Nephron (organoid): Measurements from ENCODE around the gene PLB1.
A peak's percentile ranks its signal among the peaks of the same experiment; 100 is the strongest.

ENCODE experiments used
- H3K27ac Mint-ChIP-seq, 3 experiments: 2 replicates each; pipeline ENCODE4 v1.8.0; 2020; ENCODE audit warnings: mixed read lengths in 3 of 3, mild to moderate bottlenecking in 2 of 3, moderate library complexity in 1 of 3
- H3K27me3 Mint-ChIP-seq: 2 replicates; pipeline ENCODE4 v1.8.0; 2021; ENCODE audit warnings: low read depth, mild to moderate bottlenecking, moderate library complexity, mixed read lengths
- H3K36me3 Mint-ChIP-seq: 2 replicates; pipeline ENCODE4 v1.8.0; 2020; ENCODE audit warnings: low read depth, mixed read lengths
- H3K4me1 Mint-ChIP-seq: 2 replicates; pipeline ENCODE4 v1.8.0; 2020; ENCODE audit warnings: mixed read lengths
- H3K4me3 Mint-ChIP-seq, 3 experiments: 2 replicates each; pipeline ENCODE4 v1.8.0; 2020; ENCODE audit warnings: mild to moderate bottlenecking in 3 of 3, mixed read lengths in 3 of 3, moderate library complexity in 2 of 3
- H3K9me3 Mint-ChIP-seq: 2 replicates; pipeline ENCODE4 v1.8.0; 2020; ENCODE audit warnings: mixed read lengths
- TF ChIP-seq, protein P1 (sequence below), 3 experiments: fragments of 200-600 bp; sonication (generic); IDR thresholded peaks; one replicate each; pipeline ENCODE4 v1.5.0; 2021; ENCODE audit warnings: antibody characterized with exemption in 3 of 3; ENCODE audit not compliant: unreplicated experiment in 3 of 3

The PLB1 gene

DNA sequence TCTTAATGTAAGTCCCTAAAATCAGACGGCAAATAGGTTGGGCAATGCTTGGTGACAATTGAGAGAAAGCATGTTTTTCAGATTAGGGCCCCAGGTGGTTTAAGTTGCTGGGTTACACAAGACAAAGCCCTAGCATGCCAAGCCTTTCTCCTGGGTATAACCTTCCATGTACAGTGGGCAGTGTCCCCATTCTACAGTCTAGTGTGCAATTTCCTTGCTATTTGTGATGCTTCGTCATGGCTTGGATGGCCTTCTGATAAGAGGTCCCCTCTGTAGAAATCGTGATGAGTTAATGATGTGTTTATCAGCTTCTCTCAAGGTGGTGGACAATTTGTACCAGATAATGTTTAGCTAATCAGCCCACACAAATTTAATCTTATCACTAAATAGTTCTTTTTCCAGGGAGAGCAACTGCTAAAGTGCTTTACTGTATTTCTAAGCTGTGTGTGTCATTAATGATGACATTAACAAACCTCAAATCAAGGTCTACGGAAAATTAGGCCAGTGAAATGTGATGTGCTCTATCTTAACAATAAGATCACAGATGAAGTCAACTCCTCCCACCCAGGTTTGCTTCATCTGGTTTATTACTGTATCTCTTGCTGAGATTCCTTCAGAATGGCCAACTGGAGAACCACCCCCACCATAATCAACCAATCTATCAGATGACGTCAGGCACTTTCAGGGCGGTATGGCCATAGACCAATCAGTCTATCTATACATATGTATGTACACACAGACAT lies 61.7 kb downstream of the PLB1 start:
- Mint-ChIP-seq H3K4me3 (no peak overlapping the region), H3K27me3 (no peaks in the 10 kb centered on the region), H3K4me1 (no peaks in the 10 kb centered on the region), H3K27ac (no peak overlapping the region), H3K9me3 (no peaks in the 10 kb centered on the region), H3K36me3 (no peaks in the 10 kb centered on the region)
- TF ChIP-seq, protein P1, sequence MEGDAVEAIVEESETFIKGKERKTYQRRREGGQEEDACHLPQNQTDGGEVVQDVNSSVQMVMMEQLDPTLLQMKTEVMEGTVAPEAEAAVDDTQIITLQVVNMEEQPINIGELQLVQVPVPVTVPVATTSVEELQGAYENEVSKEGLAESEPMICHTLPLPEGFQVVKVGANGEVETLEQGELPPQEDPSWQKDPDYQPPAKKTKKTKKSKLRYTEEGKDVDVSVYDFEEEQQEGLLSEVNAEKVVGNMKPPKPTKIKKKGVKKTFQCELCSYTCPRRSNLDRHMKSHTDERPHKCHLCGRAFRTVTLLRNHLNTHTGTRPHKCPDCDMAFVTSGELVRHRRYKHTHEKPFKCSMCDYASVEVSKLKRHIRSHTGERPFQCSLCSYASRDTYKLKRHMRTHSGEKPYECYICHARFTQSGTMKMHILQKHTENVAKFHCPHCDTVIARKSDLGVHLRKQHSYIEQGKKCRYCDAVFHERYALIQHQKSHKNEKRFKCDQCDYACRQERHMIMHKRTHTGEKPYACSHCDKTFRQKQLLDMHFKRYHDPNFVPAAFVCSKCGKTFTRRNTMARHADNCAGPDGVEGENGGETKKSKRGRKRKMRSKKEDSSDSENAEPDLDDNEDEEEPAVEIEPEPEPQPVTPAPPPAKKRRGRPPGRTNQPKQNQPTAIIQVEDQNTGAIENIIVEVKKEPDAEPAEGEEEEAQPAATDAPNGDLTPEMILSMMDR (IDR thresholded peaks at IDR 0.05; ENCODE audit: unreplicated experiment in 3 of 3), result no peak

DNA sequence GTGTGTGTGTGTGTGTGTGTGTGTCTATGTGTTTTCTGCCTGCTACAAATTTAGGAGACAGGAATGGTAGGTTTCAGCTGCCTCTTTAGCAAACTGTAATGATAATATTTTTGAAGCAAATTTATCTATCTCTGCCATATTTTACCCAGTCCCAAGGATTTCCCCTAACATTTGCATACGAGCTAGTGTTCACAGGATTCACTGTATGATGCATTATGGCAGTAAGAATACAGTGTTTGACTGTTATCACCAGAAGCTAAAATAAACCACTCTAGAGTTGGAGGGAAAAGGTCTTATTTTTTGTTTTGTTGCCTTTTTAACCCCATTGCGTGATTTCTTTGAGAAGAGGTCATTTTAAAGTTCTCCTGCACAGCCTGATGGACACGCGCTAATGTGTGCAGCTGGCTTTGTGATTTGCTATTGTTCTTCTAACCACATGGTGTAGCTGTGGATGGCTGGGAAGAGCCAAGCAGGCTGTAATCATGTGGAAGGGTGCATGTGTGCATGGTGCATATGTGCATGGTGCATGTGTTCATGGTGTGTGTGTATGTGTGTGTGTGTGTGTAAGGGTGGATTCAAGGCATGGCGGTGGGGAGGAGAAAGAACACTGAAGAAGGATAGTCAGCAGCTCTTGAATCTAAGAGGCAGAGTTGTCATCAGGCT lies 62.4 kb downstream of the PLB1 start:
- H3K27me3 Mint-ChIP-seq, result no peaks in the 10 kb centered on the region
- H3K9me3 Mint-ChIP-seq, result no peaks in the 10 kb centered on the region
- TF ChIP-seq, protein P1 (IDR thresholded peaks at IDR 0.05; ENCODE audit: unreplicated experiment in 3 of 3), result no peak
- H3K27ac Mint-ChIP-seq, result no peak overlapping the region
- no peaks in the 10 kb centered on the region for H3K4me1 Mint-ChIP-seq
- no peak overlapping the region for H3K4me3 Mint-ChIP-seq
- no peaks in the 10 kb centered on the region for H3K36me3 Mint-ChIP-seq

DNA sequence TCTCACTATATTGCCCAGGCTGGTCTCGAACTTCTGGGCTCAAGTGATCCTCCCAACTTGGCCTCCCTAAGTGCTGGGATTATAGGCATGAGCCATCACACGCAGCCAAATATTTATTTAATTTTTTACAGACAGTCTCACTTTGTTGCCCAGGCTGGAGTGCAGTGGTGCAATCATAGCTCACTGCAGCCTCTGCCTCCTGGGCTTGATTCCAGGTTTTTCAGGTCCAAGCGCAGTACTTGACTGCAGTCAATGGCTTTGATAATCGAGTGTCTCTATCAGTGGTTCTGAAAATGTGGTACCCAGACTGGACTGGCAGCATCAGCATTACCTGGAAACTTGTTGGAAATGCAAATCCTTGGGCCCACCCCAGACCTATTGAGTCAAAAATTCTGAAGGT lies 63.1 kb downstream of the PLB1 start:
- H3K4me3 Mint-ChIP-seq, result no peak overlapping the region
- TF ChIP-seq, protein P1 (IDR thresholded peaks at IDR 0.05; ENCODE audit: unreplicated experiment in 3 of 3), result no peak
- H3K9me3 Mint-ChIP-seq, result no peaks in the 10 kb centered on the region
- H3K27me3 Mint-ChIP-seq, result no peaks in the 10 kb centered on the region
- H3K4me1 Mint-ChIP-seq, result no peaks in the 10 kb centered on the region
- H3K27ac Mint-ChIP-seq, result no peak overlapping the region
- no peaks in the 10 kb centered on the region for H3K36me3 Mint-ChIP-seq

DNA sequence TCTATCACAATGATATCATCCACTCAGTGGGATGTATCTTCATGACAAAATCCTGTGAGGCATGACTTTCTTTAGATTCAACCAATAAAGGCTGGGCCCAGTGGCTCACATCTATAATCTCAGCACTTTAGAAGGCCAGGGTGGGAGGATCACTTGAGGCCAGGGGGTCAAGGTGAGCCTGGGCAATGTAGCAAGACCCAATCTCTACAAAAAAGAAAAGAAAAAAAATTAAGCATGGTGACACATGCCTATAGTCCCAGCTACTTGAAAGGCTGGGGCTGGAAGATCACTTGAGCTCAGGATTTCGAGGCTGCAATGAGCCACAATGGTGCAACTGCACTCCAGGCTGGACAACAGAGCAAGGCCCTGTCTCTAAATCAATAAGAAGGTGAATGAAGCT lies 68.0 kb downstream of the PLB1 start:
- H3K4me3 Mint-ChIP-seq, result no peak overlapping the region
- no peaks in the 10 kb centered on the region for H3K36me3 Mint-ChIP-seq
- H3K9me3 Mint-ChIP-seq, result no peaks in the 10 kb centered on the region
- H3K27me3 Mint-ChIP-seq, result peaks cover 10% of the 10 kb centered on the region
- peaks cover 5% of the 10 kb centered on the region for H3K4me1 Mint-ChIP-seq
- TF ChIP-seq, protein P1 (IDR thresholded peaks at IDR 0.05; ENCODE audit: unreplicated experiment in 3 of 3), result no peak
- no peak overlapping the region for H3K27ac Mint-ChIP-seq

DNA sequence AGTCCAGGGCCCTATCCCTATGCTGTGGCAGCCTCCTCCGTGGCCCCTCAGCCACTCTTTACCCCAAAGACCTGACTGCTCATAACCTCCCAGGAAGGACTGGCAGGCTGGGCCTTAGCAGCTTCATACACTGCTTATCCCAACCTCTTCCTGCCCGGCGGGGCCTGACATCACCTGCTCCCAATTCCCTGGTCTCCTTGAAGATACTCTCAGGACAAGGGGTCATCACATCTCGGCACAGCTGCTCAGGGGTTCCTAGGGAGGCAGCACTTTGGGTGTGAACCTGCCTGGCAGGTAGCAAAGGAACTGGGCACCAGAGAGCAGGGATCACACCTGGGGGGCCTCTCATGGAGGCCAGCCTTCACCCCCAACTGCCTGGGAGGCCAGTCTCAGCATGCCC lies 68.5 kb downstream of the PLB1 start:
- peaks cover 10% of the 10 kb centered on the region for H3K27me3 Mint-ChIP-seq
- no peak overlapping the region for H3K4me3 Mint-ChIP-seq
- H3K9me3 Mint-ChIP-seq, result peaks cover 3% of the 10 kb centered on the region
- no peak overlapping the region for H3K27ac Mint-ChIP-seq
- TF ChIP-seq, protein P1 (IDR thresholded peaks at IDR 0.05; ENCODE audit: unreplicated experiment in 3 of 3), result no peak
- peaks cover 5% of the 10 kb centered on the region for H3K4me1 Mint-ChIP-seq
- no peaks in the 10 kb centered on the region for H3K36me3 Mint-ChIP-seq

DNA sequence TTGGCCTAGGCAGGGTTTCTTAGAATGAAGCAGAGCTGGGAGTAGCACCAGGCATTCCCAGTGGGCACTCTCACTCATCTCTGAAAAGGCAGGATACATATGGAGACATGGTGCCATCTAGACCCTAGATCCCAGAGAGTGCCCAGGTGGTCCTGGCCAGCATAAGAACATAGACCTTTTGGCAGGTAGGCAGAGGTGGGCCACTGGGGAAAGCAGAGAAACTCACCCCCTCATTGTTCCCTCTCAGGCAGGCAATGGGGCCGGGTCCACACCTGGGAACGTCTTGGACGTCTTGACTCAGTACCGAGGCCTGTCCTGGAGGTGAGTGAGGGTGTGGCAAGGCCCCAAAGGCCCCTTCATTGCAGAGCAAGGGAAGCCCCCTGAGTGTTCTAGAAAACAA lies 69.2 kb downstream of the PLB1 start:
- TF ChIP-seq, protein P1 (IDR thresholded peaks at IDR 0.05; ENCODE audit: unreplicated experiment in 3 of 3), result no peak
- Mint-ChIP-seq H3K4me3 (peak overlapping the region; percentile 32 to 92 (median 41)), H3K27ac (no peak overlapping the region), H3K4me1 (peaks cover 5% of the 10 kb centered on the region), H3K9me3 (peaks cover 3% of the 10 kb centered on the region), H3K27me3 (peaks cover 10% of the 10 kb centered on the region), H3K36me3 (no peaks in the 10 kb centered on the region)
